ENCODE measurements around the gene TFB2M.
"Not testable (repeated sequence)": the region's sequence is repeated elsewhere in the genome, so short reads cannot be mapped to it uniquely, and the experiment has no call there.

Gene TFB2M, protein sequence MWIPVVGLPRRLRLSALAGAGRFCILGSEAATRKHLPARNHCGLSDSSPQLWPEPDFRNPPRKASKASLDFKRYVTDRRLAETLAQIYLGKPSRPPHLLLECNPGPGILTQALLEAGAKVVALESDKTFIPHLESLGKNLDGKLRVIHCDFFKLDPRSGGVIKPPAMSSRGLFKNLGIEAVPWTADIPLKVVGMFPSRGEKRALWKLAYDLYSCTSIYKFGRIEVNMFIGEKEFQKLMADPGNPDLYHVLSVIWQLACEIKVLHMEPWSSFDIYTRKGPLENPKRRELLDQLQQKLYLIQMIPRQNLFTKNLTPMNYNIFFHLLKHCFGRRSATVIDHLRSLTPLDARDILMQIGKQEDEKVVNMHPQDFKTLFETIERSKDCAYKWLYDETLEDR

DNA sequence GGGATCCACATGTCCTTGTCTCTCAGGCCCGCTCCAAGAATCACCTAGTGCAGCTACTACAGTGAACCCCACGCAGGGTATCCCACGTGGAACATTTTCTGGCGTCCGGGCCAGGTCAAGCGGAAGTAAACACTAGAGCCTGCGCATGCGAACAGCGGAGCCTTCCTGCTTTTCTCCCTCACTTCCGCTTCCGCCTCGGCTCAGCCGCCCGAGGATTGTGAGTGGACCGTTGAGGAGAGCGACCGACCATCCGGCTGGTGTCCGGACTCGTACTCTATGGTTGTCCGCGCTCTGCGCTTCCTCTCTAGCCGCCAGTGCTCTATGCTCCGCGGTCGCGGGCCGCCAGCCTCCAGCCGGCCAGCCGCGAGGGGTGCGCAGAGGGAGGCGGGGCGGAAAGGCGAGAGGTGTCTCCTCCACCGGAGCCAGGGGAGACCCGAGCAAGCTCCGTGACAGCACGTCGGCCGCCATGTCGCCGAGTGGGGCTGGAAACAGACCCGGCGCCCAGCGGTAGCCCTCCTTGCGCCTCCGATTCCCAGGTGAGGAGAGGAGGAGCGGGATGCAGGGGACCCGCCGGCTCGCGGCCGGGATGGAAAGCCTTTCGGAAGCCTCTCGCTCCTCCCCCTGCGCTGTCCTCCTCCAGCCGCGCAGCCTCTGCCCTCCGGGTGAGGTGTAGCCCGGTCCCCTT, at the start of gene TFB2M, which contains the start of gene CNST:
Gene TFB2M, minus strand, starts transcription at position 134 of the 685 bp plus-strand sequence. Its CDS starts 123 bp downstream, at position 11.
Gene CNST, plus strand, starts transcription at position 329 of the 685 bp plus-strand sequence. CDS start 25,107 bp downstream, outside the sequence.
- peak; percentile 82 for DNase-seq (ENCODE audit: low spot score)

DNA sequence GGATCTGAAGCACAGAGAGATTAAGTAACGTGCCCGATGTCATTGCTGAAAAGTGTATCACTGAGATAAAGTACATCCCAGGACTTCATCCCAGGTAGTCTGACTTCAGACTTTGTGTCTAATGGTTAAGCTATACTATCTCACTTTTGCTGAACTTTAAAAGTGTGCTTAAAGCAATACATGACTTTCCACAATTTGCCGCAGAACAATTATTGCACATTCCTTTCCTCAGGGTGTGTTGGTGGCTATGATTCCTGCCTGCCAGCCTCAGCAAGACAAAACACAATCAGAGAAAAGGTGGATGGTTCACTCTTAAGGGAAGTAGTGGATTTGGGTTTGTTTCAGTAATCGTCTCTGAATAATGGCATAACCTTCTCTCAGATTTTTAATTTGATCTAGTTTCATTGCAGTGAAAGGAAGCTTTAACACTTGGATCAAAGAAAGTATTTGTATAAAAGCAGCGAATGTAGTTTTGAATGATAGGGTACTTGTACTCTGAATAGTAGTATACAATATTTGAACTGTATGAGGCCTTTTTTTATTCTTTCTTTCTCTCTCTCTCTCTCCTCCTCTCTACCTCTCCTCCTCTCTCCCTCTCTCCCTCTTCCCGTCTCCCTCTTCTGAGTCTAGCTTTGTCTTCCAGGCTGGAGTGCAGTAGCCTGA, 47.2 kb upstream of the TFB2M start:
- DNase-seq (ENCODE audit: low spot score), result no peak

DNA sequence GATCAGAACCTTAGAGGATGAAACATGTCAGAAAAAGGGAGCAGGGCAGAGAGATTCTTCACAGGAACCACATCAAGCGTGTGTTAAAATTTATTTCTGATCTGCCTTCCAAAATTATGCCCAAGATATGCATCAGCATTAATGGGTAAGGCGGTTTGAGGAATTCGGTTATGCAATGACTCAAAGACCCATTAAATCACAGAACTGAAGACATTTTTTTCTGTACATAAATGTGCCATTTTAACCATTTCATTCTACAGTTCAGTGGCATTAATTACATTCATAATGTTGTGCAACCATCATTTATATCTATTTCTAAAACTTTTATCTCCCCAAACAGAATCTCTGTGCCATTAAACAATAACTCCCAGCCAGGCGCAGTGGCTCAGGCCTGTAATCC, 43.6 kb upstream of the TFB2M start:
- no peak for DNase-seq (ENCODE audit: low spot score)

DNA sequence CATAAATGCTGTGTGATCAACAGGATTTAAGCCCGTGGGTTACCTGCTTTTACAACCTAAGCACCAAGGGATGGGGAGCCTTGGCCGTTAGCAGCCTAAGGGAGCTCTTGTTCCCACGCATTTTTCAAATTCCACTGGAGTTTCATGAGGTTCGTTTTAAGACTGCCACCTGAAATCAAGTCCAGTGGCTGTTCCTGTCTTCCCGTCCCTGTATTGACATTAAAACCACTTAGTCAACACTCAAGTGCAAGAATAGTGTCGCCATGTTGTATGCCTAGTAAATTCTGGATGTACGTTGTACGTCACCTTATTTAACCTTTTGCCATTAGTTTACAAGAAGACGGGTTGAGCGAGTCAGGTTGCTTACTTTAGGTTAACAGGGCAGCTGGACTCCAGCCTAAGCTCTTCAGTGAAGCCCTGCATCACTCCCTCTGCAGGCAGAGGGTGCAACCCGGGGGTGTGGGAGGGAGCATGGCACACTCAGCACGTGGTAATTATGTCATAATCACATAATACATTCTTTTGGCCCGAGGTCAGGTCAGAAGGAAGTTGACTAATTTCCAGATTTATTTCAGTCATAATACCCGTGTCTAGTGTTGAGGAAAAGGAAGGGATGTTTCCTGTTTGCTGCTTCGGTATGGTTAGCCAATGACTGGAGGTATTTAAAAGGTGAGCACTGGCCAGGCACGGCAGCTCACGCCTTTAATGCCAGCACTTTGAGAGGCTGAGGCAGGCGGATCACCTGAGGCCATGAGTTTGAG, 42.7 kb upstream of the TFB2M start:
- peak; percentile 62 for DNase-seq (ENCODE audit: low spot score)

DNA sequence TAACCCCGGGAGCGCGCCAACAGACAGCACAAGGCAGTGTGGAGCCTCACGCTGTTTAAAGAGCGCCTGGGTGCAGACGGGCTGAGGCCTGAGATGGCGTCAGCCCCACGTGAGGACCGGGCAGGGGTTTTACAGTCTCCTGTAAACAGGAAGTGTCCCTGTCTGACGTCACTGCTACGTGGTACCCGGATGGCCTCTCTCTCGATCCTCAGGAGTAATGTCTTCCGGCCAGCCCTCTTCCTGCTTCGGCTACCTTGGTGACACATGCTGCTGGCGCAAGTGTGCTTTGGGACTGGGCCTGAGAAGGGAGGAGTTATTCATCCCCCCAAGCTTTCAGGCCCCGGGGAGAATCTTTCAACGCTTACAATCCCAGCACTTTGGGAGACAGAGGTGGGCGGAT, 41.4 kb upstream of the TFB2M start:
- DNase-seq (ENCODE audit: low spot score), result no peak

DNA sequence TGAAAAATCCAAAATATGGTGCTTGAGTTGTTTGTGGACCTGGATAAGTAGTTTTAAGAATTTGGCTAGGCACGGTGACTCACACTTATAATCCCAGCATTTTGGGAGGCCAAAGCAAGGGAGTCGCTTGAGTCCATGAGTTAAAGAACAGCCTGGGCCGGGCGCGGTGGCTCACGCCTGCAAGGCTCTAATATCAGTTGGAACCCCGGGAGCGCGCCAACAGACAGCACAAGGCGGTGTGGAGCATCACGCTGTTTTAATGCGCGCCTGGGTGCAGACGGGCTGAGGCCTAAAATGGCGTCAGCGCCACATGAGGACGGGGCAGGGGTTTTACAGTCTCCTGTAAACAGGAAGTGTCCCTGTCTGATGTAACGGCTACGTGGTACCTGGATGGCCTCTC, 39.2 kb upstream of the TFB2M start:
- DNase-seq (ENCODE audit: low spot score), result not testable (repeated sequence)

DNA sequence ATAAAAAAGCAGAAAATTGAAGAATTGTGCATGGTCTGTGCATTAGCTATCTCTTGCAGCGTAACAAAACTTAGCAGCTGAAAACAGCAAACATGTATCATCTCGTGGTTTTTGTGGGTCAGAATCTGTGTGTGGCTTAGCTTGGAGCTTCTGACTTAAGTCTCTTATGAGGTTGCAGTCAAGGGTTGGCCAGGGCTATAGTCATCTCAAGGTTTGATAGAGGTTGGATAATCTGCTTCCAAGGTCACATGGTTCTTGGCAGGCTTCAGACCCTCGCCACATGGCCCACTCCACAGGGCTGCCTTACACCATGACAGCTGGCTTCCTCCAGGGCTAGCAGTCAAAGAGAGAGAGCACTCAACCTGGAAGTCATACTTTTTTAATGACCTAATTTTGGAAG, 36.1 kb upstream of the TFB2M start:
- no peak for DNase-seq (ENCODE audit: low spot score)

DNA sequence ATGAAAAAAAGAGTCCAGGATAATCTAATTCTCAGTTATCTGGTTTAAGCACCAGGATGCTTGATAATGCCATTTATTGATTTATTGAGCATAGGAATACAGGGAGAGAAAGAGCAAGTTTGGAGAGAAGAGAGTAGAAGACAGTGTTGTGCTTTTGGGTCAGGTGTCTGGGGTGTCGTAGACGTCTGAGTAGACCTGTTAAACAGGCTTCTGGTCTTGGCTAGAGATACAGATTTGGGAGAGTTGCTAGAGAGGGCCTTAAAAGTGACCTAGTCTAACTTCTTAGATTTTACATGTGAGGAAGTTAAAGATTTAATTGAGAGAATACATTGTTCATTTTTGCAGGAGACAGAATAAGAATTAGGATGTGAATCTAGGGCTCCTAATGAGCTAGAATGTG, 34.5 kb upstream of the TFB2M start:
- no peak for DNase-seq (ENCODE audit: low spot score)

DNA sequence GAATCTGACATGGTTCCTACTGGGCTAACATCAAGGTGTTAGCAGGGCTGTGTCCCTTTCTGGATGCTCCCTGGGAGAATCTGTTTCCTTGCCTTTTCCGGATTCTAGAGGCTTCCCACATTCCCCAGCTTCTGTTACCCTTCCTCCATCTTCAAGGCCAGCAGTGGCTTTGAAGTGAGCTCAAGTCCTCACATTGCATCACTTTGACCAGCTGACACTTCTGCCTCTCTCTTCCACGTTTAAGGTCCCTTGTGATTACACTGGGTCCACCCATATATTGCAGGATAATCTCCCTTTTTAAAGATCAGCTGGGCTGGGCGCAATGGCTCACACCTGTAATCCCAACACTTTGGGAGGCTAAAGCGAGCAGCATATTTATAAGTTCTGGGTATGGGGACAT, 33.3 kb upstream of the TFB2M start:
- DNase-seq (ENCODE audit: low spot score), result no peak

DNA sequence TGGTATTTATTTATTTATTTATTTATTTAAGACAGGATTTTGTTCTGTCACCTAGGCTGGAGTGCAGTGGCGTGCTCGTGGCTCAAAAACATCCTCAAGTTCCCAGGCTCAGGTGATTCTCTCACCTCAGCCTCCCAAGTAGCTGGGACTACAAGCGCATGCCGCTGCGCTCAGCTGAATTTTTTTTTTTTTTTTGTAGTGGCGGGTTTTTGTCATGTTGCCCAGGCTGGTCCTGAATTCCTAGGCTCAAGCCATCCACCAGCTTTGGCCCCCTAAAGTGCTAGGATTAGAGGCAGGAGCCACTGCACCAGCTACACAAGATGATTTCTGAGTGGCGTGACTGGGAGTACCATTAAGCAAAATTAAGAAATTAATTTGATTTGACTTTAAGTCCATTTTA, 31.9 kb upstream of the TFB2M start:
- no peak for DNase-seq (ENCODE audit: low spot score)

DNA sequence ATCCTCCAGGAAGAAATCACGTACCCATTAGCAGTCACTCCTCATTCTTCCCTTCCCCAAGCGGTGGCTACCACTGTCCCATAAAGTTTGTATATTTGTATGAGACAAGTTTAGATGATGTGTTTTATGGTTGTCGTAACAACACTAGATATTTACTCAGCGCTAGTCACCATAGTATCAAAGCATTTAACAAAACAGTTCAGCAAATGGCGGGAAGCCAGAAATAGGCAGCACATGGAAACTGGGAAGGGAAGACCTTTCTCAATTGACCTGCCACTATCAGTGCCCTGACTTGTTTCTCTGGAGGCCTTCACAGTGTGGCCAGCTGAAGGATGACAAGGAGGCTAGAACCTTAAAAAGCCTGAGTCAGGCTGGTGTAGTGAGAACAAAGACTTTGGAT, 31.3 kb upstream of the TFB2M start:
- DNase-seq (ENCODE audit: low spot score), result no peak

DNA sequence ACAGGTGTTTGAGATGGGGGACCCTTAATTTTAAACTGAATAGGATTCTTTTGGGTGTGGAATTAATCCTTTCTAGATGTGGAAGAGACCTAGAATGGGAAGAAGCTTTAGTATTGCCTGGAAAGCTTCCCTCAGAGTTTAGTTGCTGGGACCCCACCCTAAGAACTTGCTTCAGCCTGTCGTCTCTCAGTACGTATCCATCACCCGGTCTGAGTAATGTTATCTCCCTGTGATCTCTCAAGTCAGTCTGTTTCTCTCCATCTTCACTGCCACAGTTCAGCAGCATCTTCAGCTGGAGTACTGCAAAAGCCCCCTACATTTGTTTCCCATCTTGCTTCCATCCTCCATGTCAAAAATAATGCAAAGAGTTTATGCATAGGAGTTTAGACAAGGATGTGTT, 29.1 kb upstream of the TFB2M start:
- no peak for DNase-seq (ENCODE audit: low spot score)

DNA sequence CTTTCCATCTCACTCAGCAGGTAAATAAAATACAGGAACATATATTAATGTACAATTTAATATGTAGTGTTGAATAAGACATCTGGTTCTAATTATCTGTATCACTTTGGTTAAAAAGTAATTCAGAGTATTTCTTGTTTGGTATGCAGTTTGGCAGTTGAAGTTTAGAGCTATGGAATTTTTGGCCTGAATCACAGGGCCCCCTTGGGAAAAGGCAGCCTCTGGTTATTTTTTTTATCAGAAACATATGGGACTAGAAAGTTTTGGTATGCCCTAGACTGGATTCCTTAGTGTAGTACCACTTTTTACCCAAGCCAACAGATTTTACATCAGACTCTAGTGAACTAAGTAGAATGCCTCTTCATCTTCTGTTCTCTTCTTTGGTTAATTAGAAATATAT, 26.6 kb upstream of the TFB2M start:
- DNase-seq (ENCODE audit: low spot score), result no peak

DNA sequence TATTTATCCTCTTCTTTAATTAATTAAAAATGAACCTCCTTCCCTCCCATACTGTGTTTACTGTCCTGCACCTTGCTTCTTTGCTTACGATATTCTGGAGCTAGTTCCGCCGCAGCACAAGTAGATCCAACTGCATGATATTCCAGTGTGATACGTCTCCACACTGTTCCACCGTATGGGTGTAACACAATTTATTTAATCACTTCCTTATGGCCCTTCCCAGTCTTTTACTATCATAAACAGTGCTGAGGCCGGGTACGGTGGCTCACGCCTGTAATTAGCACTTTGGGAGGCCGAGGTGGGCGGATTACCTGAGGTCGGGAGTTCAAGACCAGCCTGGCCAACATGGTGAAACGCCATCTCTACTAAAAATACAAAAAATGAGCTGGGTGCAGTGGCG, 25.9 kb upstream of the TFB2M start:
- DNase-seq (ENCODE audit: low spot score), result no peak

DNA sequence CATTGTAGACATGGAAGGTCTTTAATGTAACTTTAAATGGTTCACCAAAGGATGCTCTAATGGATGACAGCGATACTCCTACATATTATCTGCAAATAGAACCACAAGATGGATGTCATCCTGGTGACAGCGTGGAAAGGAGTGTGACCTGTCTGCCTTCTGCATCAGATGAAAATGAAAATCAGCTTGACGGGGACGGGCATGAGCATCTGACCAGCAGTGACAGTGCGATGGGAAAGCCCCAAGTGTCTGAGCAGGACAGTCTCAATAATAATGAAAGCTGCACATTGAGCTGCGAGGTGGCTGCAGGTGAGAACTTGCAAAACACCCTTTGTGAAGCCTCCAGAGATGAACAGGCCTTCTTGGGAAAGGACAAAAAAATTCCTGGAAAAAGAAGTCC, 25.4 kb upstream of the TFB2M start:
- DNase-seq (ENCODE audit: low spot score), result no peak

DNA sequence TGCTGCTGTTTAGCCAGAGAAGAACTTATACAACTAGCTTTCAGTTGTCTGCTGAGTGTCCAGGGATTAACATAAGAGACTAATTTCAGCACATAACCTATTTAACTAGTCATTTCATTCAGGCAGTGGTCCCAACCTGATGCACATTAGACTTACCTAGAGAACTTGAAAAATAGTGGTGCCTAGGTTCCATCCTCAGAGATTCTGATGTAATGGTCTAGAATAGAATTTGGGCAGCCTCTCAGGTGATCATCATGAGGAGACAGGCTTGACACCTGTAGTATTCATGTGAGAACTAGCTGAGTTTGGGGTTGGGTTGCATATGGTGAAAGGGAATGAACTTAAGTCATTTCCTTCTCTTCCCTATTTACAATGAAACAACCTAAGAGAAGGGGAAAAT, 25.0 kb upstream of the TFB2M start:
- DNase-seq (ENCODE audit: low spot score), result no peak

DNA sequence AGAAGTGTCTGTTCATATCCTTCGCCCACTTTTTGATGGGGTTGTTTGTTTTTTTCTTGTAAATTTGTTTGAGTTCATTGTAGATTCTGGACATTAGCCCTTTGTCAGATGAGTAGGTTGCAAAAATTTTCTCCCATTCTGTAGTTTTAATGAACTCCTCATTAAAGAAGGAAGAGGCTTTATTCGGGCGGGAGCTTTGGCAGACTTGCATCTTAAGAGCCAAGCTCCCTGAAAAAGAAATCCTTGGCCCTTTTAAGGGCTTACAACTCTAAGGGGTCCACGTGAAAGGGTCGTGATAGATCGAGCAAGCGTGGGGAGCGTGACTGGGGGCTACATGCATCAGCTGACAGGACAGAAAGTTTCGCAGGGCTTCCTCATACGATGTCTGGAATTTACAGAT, 23.9 kb upstream of the TFB2M start:
- DNase-seq (ENCODE audit: low spot score), result not testable (repeated sequence)

DNA sequence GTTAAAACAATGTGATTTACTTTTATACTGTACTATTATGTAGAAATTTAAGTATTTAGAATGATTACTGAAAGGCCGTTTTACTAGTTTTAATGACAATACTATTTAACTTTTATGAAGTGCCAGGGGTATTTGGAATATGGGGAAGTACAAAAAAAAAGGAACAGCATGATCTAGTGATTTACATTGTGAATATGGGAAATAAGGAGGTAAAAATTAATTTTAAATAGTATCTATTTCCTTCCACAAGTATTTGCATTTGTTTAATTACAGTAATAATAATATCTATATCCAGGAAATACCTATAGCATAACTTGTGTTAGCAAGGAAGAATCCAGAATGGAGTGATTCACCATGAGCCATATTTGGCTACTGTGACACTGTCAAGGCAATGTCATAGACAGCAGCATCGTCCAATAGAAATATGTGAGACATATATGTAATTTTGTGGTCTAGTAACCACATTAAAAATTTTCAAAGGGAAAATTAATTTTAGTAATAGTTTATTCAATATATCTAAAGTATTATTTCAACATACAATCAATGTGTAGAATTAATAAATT, 22.2 kb upstream of the TFB2M start:
- DNase-seq (ENCODE audit: low spot score), result no peak

DNA sequence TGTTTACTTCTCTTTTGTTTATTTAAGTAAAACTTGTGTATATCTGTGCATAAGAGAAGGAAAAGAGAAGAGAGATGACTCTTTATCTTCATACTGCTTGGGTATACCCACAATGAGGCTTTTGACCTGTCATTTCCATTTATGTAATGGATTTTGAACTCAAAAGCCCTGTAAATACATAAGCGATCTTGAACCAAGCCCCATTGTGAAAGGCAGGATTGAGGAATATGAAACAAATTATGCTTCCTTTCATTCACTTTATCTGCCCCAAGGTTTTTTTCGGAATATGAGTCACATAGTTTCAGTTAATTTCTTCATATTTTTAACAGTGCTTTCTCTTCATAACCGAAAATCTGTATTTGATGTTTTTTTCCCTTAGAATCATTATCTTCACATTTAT, 21.5 kb upstream of the TFB2M start:
- no peak for DNase-seq (ENCODE audit: low spot score)

DNA sequence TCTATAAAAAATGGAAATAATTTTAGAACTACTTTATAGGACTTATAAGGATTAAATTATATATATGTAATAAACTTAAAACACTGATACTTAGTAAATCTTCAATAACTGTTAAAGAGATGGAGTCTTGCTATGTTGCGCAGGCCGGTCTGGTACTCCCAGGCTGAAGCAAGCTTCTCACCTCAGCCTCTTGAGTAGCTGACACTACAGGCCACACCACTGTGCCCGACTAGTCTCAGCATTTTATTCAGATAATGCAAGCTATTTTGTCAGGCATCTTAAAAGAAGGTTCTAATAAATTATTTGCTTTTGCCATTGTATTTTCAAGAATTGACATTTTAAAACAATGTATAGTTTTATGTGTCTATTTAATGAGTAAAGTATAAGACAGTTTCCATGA, 21.0 kb upstream of the TFB2M start:
- no peak for DNase-seq (ENCODE audit: low spot score)

DNA sequence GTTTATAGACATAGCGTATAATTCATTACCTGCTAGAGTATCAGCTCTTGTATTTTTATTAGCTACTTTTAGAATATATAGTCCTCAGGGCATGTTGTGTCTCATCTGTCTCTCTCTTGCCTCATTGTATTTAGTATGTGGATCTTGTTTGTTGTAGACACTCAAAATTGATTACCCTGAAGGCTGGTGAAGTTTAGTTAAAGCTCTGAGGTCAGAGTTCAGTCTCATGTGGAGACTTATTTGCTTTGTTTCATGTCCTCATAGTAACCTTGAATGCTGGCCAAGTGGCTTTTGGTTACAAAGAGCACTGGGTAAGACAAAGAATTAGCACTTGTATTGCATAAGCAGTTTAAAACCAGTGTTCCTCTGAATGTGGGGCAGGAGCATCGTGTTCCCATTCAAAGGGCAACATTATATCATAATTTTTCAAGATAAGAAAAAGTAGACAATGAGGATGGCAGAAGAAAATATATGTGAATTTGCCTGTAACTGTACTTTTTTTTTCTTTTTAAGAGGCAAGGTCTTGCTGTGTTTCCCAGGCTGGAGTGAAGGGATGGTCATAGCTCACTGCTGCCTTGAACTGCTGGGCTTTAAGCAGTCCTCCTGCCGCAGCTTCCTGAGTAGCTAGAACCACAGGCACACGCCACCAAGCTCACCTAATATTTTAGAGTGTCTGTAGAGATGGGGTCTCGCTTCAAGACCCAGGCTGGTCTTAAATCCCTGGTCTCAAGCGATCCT, 17.6 kb upstream of the TFB2M start:
- peak; percentile 40 for DNase-seq (ENCODE audit: low spot score)
